ENCODE results near the gene ERGIC1.

DNA sequence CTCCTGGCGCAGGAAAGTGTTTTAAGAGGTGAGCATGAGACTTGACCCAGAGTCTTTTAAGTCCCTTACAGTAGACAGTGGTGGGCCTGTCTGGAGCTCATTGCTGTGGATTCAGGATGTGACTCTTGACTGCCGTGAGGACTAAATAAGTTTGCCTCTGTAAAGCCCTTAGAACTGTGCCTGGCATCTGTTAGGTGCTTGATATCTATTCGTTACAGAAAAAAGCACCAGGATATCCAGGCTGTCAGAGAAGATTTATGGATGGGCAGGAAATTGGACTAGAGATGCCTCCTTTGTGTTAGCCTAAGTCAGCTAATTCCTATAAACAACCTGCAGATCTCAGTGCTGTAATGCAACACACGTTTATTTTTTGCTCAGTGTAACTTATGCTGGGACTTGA is 12.6 kb downstream of the ERGIC1 start:
- TF ChIP-seq, protein P1, sequence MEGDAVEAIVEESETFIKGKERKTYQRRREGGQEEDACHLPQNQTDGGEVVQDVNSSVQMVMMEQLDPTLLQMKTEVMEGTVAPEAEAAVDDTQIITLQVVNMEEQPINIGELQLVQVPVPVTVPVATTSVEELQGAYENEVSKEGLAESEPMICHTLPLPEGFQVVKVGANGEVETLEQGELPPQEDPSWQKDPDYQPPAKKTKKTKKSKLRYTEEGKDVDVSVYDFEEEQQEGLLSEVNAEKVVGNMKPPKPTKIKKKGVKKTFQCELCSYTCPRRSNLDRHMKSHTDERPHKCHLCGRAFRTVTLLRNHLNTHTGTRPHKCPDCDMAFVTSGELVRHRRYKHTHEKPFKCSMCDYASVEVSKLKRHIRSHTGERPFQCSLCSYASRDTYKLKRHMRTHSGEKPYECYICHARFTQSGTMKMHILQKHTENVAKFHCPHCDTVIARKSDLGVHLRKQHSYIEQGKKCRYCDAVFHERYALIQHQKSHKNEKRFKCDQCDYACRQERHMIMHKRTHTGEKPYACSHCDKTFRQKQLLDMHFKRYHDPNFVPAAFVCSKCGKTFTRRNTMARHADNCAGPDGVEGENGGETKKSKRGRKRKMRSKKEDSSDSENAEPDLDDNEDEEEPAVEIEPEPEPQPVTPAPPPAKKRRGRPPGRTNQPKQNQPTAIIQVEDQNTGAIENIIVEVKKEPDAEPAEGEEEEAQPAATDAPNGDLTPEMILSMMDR (IDR thresholded peaks at IDR 0.05; ENCODE audit: insufficient read depth, low read depth, low read length) = no peak
- no peak for TF ChIP-seq EZH2 (IDR thresholded peaks at IDR 0.05; ENCODE audit: insufficient read depth, low read length)

Measured in astrocyte (in vitro differentiated cells and primary cell).